IMR-90 (cell line): Measurements from ENCODE around the gene OR10G2. TPM values are rescaled to one million over a fixed set of nuclear protein-coding genes. Genes with fewer than 3 reads are reported as not detected.

ENCODE experiments used
- polyA plus RNA-seq, 3 experiments: library from polyadenylated mRNA; depleted of rRNA; stranded (reverse); fragments of >200 nt; gene quantifications; 2 replicates each; pipeline ENCODE4 v1.2.3, GENCODE V29; 2012; ENCODE audit warnings: low replicate concordance in 1 of 3
- total RNA-seq: library from RNA; depleted of rRNA; stranded (reverse); fragments of >200 nt; gene quantifications from 2 replicates; pipeline ENCODE4 v1.2.3, GENCODE V29; 2012; rRNA removed

The OR10G2 gene
- total and polyA plus RNA-seq, 2 of the 4 experiments (the other 2 are of a cell fraction) = not detected

Other genes starting within 250 kb of the OR10G2 start
- gene CHD8, start 178.8 kb downstream of the OR10G2 start, total RNA-seq = 55.0 and 58.9 TPM in 2 replicates
- gene CHD8, start 178.8 kb downstream of the OR10G2 start, polyA plus RNA-seq (2012; rRNA removed) = 32.1 and 32.4 TPM in 2 replicates
- gene RAB2B, start 158.0 kb downstream of the OR10G2 start, total RNA-seq = 25.0 and 26.2 TPM in 2 replicates
- 13.7 and 17.1 TPM in 2 replicates for gene RAB2B, start 158.0 kb downstream of the OR10G2 start, polyA plus RNA-seq (2012; rRNA removed)
- gene TOX4, start 157.7 kb downstream of the OR10G2 start, total RNA-seq = 26.7 and 31.7 TPM in 2 replicates
- 56.6 and 71.8 TPM in 2 replicates for gene TOX4, start 157.7 kb downstream of the OR10G2 start, polyA plus RNA-seq (2012; rRNA removed)
- gene METTL3, start 123.6 kb downstream of the OR10G2 start, total RNA-seq = 68.9 and 109 TPM in 2 replicates
- 77.5 and 90.6 TPM in 2 replicates for gene METTL3, start 123.6 kb downstream of the OR10G2 start, polyA plus RNA-seq (2012; rRNA removed)
- 2.8 and 2.9 TPM in 2 replicates for gene SALL2, start 108.6 kb downstream of the OR10G2 start, total RNA-seq
- gene SALL2, start 108.6 kb downstream of the OR10G2 start, polyA plus RNA-seq (2012; rRNA removed) = 10.1 and 12.6 TPM in 2 replicates
- gene OR10G3, start 54.9 kb downstream of the OR10G2 start, total RNA-seq = not detected in 2 replicates
- gene OR10G3, start 54.9 kb downstream of the OR10G2 start, polyA plus RNA-seq (2012; rRNA removed) = not detected in 2 replicates
- gene OR4E2, start 18.9 kb upstream of the OR10G2 start, total RNA-seq = not detected in 2 replicates
- not detected in 2 replicates for gene OR4E2, start 18.9 kb upstream of the OR10G2 start, polyA plus RNA-seq (2012; rRNA removed)
- gene OR4E1, start 38.9 kb upstream of the OR10G2 start, total RNA-seq = not detected in 2 replicates
- gene OR4E1, start 38.9 kb upstream of the OR10G2 start, polyA plus RNA-seq (2012; rRNA removed) = not detected in 2 replicates